DOHH2 (cell line): Measurements from ENCODE around the gene STEAP3.

Experiments used
- H3F3A ChIP-seq: fragments of 200-600 bp; sonication (generic), shearing (Covaris generic); 2 replicates; pipeline ENCODE4 v1.6.0; 2016; ENCODE audit warnings: antibody characterized with exemption, mild to moderate bottlenecking; ENCODE audit not compliant: control insufficient read depth, insufficient read depth
- H3K27ac ChIP-seq: fragments of 200-600 bp; sonication (generic); 2 replicates; pipeline ENCODE4 v1.5.1; 2014; ENCODE audit warnings: low read depth, mild to moderate bottlenecking, low read length, moderate library complexity
- H3K27me3 ChIP-seq: fragments of 200-600 bp; sonication (generic); 2 replicates; pipeline ENCODE4 v1.6.1; 2014; ENCODE audit warnings: mild to moderate bottlenecking, low read length, mixed read lengths; ENCODE audit not compliant: control insufficient read depth
- H3K36me3 ChIP-seq: fragments of 200-600 bp; sonication (generic); 2 replicates; pipeline ENCODE4 v1.6.1; 2014; ENCODE audit warnings: mild to moderate bottlenecking, low read length, moderate library complexity, mixed read lengths; ENCODE audit not compliant: control insufficient read depth
- H3K4me1 ChIP-seq: fragments of 200-600 bp; sonication (generic); 2 replicates; pipeline ENCODE4 v1.6.1; 2014; ENCODE audit warnings: mild to moderate bottlenecking, low read length, mixed read lengths; ENCODE audit not compliant: control insufficient read depth
- H3K4me2 ChIP-seq: fragments of 200-600 bp; sonication (generic); 2 replicates; pipeline ENCODE4 v1.6.0; 2014; ENCODE audit warnings: mild to moderate bottlenecking, low read length, moderate library complexity
- H3K4me3 ChIP-seq: fragments of 200-600 bp; sonication (generic); 2 replicates; pipeline ENCODE4 v1.5.1; 2014; ENCODE audit warnings: mild to moderate bottlenecking, low read length, mixed read lengths
- H3K79me2 ChIP-seq: fragments of 200-600 bp; sonication (generic); 2 replicates; pipeline ENCODE4 v1.6.1; 2014; ENCODE audit warnings: mild to moderate bottlenecking, low read length, mixed read lengths; ENCODE audit not compliant: control insufficient read depth
- H3K9me2 ChIP-seq: fragments of 200-600 bp; sonication (generic); replicated peaks from 2 replicates; pipeline ENCODE4 v1.6.1; 2014; ENCODE audit warnings: mild to moderate bottlenecking, low read length, mixed read lengths; ENCODE audit not compliant: control insufficient read depth
- H3K9me3 ChIP-seq: fragments of 200-600 bp; sonication (generic); 2 replicates; pipeline ENCODE4 v1.6.1; 2014; ENCODE audit warnings: antibody characterized with exemption, low read length, mixed read lengths; ENCODE audit not compliant: control insufficient read depth, insufficient read depth
- H4K20me1 ChIP-seq: fragments of 200-600 bp; sonication (generic); 2 replicates; pipeline ENCODE4 v1.6.0; 2014; ENCODE audit warnings: low read depth, mild to moderate bottlenecking, antibody characterized with exemption, low read length, moderate library complexity; ENCODE audit not compliant: control insufficient read depth, insufficient read depth
- CTCF ChIP-seq: fragments of 200-600 bp; sonication (generic); IDR thresholded peaks from one replicate; pipeline ENCODE4 v1.5.1; 2014; ENCODE audit warnings: antibody characterized with exemption, mild to moderate bottlenecking, low read depth, low read length; ENCODE audit not compliant: poor library complexity, severe bottlenecking
- EZH2phosphoT487 ChIP-seq: fragments of 200-600 bp; sonication (generic); IDR thresholded peaks from 2 replicates; pipeline ENCODE4 v1.6.1; 2017; ENCODE audit warnings: borderline replicate concordance, mild to moderate bottlenecking, antibody characterized with exemption, low read length, moderate library complexity, mixed read lengths

Gene STEAP3

GRCh38 chr2:119251652-119252051, 28.0 kb downstream of the STEAP3 start:
- TF ChIP-seq CTCF (no peak), EZH2phosphoT487 (no peak)
- H3F3A ChIP-seq: no peaks in the 10 kb centered on the region
- no peaks in the 10 kb centered on the region for H3K9me3 ChIP-seq
- H4K20me1 ChIP-seq: no peaks in the 10 kb centered on the region
- H3K27me3 ChIP-seq: peaks cover 12% of the 10 kb centered on the region
- H3K79me2 ChIP-seq: no peaks in the 10 kb centered on the region
- H3K4me3 ChIP-seq: no peak overlapping the region
- no peak overlapping the region for H3K4me2 ChIP-seq
- H3K36me3 ChIP-seq: no peaks in the 10 kb centered on the region
- no peaks in the 10 kb centered on the region for H3K9me2 ChIP-seq
- H3K27ac ChIP-seq: no peak overlapping the region
- no peaks in the 10 kb centered on the region for H3K4me1 ChIP-seq

GRCh38 chr2:119252186-119253113, 28.8 kb downstream of the STEAP3 start:
- Histone ChIP-seq H4K20me1 (no peaks in the 10 kb centered on the region), H3K27me3 (peaks cover 12% of the 10 kb centered on the region), H3K27ac (no peak overlapping the region), H3K9me3 (no peaks in the 10 kb centered on the region), H3K4me1 (no peaks in the 10 kb centered on the region), H3K4me2 (no peak overlapping the region), H3K79me2 (no peaks in the 10 kb centered on the region), H3K4me3 (no peak overlapping the region), H3K36me3 (no peaks in the 10 kb centered on the region), H3K9me2 (no peaks in the 10 kb centered on the region), H3F3A (no peaks in the 10 kb centered on the region)
- TF ChIP-seq EZH2phosphoT487: no peak
- no peak for TF ChIP-seq CTCF

- H3K4me1 ChIP-seq: no peaks in the 10 kb centered on the region
- TF ChIP-seq EZH2phosphoT487: no peak
- no peak for TF ChIP-seq CTCF
- H3K9me3 ChIP-seq: no peaks in the 10 kb centered on the region
- H3K79me2 ChIP-seq: no peaks in the 10 kb centered on the region
- no peak overlapping the region for H3K27ac ChIP-seq
- H3F3A ChIP-seq: no peaks in the 10 kb centered on the region
- H4K20me1 ChIP-seq: no peaks in the 10 kb centered on the region
- no peak overlapping the region for H3K4me3 ChIP-seq
- H3K4me2 ChIP-seq: no peak overlapping the region
- no peaks in the 10 kb centered on the region for H3K9me2 ChIP-seq
- H3K36me3 ChIP-seq: no peaks in the 10 kb centered on the region
- H3K27me3 ChIP-seq: peaks cover 12% of the 10 kb centered on the region
Measured at GRCh38 chr2:119253114-119253702, 29.6 kb downstream of the STEAP3 start.
